GM23248 (cell line): ENCODE measurements around the gene TTR.

Experiments used
- EZH2 ChIP-seq: fragments of 200-600 bp; sonication (generic); IDR thresholded peaks from 2 replicates; pipeline ENCODE4 v1.6.1; 2018; ENCODE audit warnings: antibody characterized with exemption, mild to moderate bottlenecking; ENCODE audit not compliant: insufficient read depth, poor library complexity, severe bottlenecking
- EZH2phosphoT487 ChIP-seq: fragments of 200-600 bp; sonication (generic); IDR thresholded peaks from 2 replicates; pipeline ENCODE4 v1.6.1; 2018; ENCODE audit warnings: antibody characterized with exemption, moderate library complexity, mild to moderate bottlenecking, low read depth; ENCODE audit not compliant: insufficient read depth

DNA sequence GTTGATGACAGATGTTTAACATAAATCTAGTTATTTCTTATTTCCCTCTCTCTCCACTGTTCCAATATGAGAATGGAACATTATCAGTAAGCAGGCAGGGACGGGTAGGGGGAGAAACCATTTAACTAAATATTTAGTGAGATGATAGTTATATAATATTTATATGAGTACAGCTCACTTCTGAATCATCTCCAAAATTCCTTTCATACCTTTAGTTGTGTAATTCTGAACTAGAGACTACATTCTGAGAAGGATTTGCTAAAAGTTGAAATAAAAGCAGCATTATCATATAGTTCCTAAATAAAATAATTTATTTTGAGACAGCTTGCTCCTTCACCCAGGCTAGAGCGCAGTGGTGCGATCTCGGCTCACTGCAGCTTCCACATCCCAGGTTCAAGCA is 51.3 kb downstream of the TTR start:
- TF ChIP-seq EZH2phosphoT487 = no peak
- TF ChIP-seq EZH2 = no peak
